ENCODE measurements around the gene PHKA1. TPM values are rescaled to one million over a fixed set of nuclear protein-coding genes. Genes with fewer than 3 reads are reported as not detected.

Gene PHKA1
- total and polyA plus RNA-seq, 2 experiments from 2014 or later: 2.6 to 6.8 TPM

GRCh38 chrX:72604705-72605104 lies 109.4 kb downstream of the PHKA1 start (continued):
- TF ChIP-seq CTCF (conservative IDR thresholded peaks at IDR 0.05; ENCODE audit: low read depth in 2 of 2) (no peak), EZH2 (IDR thresholded peaks at IDR 0.05; ENCODE audit: low read depth, unreplicated experiment) (no peak), STAT1 (IDR thresholded peaks at IDR 0.05; ENCODE audit: unreplicated experiment) (no peak), CREB1 (CRISPR knock-in tag; IDR thresholded peaks at IDR 0.05; ENCODE audit: low read depth) (no peak)

GRCh38 chrX:72604112-72604511 lies 110.0 kb downstream of the PHKA1 start:
- Histone ChIP-seq H3K79me2 (replicated peaks; ENCODE audit: insufficient read depth) (no peaks in the 10 kb centered on the region), H3K4me1 (ENCODE audit: insufficient read depth) (no peaks in the 10 kb centered on the region), H3K4me2 (no peak overlapping the region), H3K36me3 (ENCODE audit: insufficient read depth) (no peaks in the 10 kb centered on the region), H4K20me1 (replicated peaks; ENCODE audit: insufficient read depth) (no peaks in the 10 kb centered on the region), H3K9me2 (ENCODE audit: insufficient read depth) (no peaks in the 10 kb centered on the region), H3K27ac (ENCODE audit: low read depth) (no peak overlapping the region), H2AFZ (no peak overlapping the region), H3K4me3 (no peak overlapping the region), H3K27me3 (ENCODE audit: insufficient read depth) (no peaks in the 10 kb centered on the region), H3F3A (replicated peaks; ENCODE audit: low read depth) (no peaks in the 10 kb centered on the region)
- Mint-ChIP-seq H3K27ac (no peak overlapping the region), H3K4me3 (no peak overlapping the region), H3K9me3 (no peaks in the 10 kb centered on the region), H3K36me3 (ENCODE audit: low read depth) (no peaks in the 10 kb centered on the region), H3K27me3 (ENCODE audit: insufficient read depth, low read depth, poor library complexity) (no peaks in the 10 kb centered on the region), H3K4me1 (no peaks in the 10 kb centered on the region)
- ATAC-seq (no peak), DNase-seq (ENCODE audit: low spot score) (no peak)
- TF ChIP-seq POLR2AphosphoS5 (IDR thresholded peaks at IDR 0.05; ENCODE audit: low read depth): no peak
- no peak for TF ChIP-seq NANOG (IDR thresholded peaks at IDR 0.05; ENCODE audit: borderline replicate concordance)
- no peak for TF ChIP-seq CREB1 (CRISPR knock-in tag; IDR thresholded peaks at IDR 0.05; ENCODE audit: low read depth)
- TF ChIP-seq JUNB (IDR thresholded peaks at IDR 0.05; ENCODE audit: unreplicated experiment): no peak
- TF ChIP-seq REST (IDR thresholded peaks at IDR 0.05; ENCODE audit: unreplicated experiment): no peak
- no peak for TF ChIP-seq STAT1 (IDR thresholded peaks at IDR 0.05; ENCODE audit: unreplicated experiment)
- no peak for TF ChIP-seq ETS1 (IDR thresholded peaks at IDR 0.05)
- no peak for TF ChIP-seq ZNF114 (CRISPR knock-in tag; IDR thresholded peaks at IDR 0.05)
- TF ChIP-seq EZH2phosphoT487 (IDR thresholded peaks at IDR 0.05; ENCODE audit: unreplicated experiment): no peak
- TF ChIP-seq ZNF331 (CRISPR knock-in tag; IDR thresholded peaks at IDR 0.05; ENCODE audit: low read depth): no peak
- no peak for TF ChIP-seq ZNF462 (CRISPR knock-in tag; IDR thresholded peaks at IDR 0.05)

All from GM23338 (cell line).